ENCODE data around the gene ARFGAP2. TPM values are rescaled to one million over a fixed set of nuclear protein-coding genes. Genes with fewer than 3 reads are reported as not detected.

Gene ARFGAP2
- total RNA-seq, 4 donors from 2014 or later, result 141 to 203 (median 178) TPM

DNA sequence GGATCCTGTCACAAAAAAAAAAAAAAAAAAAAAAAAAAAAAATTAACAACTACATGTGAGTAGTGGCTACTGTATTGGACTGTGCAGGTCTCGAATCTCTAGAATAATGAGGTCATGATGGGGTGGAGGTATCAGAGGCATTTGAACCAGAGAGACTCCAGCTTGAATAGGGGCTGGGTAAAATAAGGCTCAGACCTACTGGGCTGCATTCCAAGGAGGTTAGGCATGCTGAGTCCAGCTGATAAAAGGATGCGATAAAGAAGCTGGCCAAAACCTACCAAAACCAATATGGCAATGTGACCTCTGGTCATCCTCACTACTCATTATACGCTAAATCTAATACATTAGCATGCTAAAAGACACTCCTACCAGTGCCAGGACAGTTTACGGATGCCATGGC is 15.4 kb upstream of the ARFGAP2 start:
- TF ChIP-seq, protein P1, sequence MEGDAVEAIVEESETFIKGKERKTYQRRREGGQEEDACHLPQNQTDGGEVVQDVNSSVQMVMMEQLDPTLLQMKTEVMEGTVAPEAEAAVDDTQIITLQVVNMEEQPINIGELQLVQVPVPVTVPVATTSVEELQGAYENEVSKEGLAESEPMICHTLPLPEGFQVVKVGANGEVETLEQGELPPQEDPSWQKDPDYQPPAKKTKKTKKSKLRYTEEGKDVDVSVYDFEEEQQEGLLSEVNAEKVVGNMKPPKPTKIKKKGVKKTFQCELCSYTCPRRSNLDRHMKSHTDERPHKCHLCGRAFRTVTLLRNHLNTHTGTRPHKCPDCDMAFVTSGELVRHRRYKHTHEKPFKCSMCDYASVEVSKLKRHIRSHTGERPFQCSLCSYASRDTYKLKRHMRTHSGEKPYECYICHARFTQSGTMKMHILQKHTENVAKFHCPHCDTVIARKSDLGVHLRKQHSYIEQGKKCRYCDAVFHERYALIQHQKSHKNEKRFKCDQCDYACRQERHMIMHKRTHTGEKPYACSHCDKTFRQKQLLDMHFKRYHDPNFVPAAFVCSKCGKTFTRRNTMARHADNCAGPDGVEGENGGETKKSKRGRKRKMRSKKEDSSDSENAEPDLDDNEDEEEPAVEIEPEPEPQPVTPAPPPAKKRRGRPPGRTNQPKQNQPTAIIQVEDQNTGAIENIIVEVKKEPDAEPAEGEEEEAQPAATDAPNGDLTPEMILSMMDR (IDR thresholded peaks at IDR 0.05; ENCODE audit: low read depth), result no peak

DNA sequence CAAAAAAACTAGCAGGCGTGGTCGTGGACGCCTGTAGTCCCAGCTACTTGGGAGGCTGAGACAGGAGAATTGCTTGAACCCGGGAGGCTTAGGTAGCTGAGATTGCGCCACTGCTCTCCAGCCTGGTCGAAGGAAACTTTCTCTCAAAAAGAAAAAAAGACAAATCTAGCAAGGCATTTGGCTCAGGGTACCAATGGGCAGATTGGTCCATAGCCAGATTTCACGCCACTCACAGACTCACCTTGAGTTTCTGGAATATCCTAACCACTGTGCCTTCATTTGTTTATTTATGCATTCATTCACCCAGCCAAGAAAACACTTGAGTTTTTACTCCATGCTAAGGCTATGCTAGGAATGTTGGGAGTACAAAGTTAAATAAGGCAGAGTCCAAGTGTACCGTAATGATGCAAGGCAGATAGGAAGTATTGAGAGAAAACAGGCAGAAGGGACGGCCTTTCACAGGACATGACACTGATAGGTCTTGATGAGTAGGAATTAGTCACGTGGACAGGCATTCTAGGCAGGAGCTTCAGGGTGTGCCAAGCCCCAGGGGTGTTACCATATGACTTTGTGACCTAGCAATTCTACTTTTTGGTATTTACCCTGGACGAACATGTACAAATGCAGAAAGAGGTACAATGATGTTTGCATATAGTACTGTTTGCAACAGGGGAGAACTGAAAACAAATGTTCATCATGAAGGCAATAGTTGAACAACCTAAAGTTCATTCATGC is 12.6 kb upstream of the ARFGAP2 start:
- TF ChIP-seq, protein P1 (IDR thresholded peaks at IDR 0.05; ENCODE audit: low read depth), result no peak

DNA sequence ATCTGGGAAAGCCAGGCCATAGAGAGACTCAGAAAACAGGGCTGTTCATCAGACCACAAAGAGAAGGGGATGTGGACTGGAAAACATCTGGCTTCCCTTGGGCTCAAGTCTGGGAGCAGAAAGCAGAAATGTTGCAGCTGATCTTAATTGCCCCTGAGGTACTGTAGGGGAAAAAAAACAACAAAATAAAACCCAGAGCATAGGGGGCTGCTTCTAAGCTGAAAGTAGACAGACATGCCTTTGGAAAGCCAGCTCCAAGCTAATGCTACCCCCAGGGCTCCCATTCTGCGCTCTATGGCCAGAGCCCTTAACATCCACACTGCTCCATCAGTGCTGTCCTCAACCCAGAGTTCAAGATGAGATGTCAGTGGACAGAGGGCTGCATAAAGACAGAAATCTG is 11.6 kb upstream of the ARFGAP2 start:
- TF ChIP-seq, protein P1 (IDR thresholded peaks at IDR 0.05; ENCODE audit: low read depth), result no peak

DNA sequence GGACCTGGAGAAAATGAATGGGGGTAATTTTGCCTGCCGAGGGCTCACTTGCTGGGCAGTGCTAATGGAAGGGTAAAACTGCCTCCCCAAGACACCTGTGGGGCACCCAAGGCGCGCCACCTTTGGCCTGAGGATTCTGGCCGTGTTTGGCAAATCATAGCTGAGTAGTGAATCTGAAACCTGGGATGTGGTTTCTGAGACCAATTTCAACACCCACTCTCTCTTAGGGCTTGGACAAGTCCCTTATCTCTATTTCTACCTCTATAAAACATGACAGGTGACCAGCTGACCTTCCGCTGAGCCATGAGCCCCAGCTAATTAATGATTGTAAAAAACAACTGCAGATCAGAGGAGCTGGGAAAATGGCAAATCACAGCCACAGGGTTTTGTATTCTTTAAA is 11.0 kb upstream of the ARFGAP2 start:
- TF ChIP-seq, protein P1 (IDR thresholded peaks at IDR 0.05; ENCODE audit: low read depth), result no peak

DNA sequence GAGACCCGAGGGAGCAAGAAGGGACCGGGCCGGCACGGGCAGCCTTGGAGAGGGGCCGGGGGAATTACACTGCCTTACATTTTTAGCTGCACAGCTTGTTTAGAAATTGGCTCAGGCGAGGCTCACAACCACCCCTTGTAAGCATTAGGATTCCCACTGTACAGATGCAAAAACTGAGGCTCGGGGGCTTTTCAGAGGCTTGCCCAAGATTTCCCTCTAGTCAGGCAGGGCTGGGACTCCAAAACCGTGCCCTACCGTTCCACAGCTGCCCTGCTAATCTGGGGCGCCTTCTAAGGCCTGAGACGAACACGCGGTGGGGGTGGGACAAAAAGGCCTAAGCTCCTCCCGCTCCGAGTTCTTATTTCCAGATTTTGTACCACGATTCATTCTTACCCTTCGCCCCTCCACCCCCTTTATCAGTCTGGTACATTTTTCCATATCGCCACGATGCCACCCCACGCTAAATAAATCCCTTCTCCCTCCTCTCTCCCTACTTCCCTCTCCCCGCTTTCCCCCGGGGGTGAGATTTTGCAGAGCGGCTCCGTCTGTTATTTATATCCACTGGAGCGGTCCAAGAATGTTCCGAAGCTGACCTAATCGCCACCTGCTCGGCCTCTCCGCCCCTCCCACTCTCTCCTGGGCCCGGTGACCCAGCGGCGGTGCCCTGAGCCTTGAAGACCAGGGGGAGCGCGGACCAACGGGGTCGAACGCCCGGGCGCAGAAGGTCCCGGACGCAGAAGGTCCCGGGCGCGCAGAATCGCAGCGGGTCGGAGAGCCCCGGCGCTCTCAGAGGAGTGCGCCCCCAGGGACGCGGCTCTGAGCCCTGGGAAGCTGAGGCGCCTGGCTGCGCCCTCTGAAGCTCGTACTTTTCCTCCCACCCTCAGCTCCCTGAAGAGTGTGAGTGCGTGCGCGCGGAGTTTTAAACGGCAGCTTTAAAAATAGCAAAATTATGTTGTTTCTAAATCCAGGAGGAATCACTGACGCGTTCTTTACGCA is 10.3 kb upstream of the ARFGAP2 start:
- TF ChIP-seq, protein P1 (IDR thresholded peaks at IDR 0.05; ENCODE audit: low read depth), result no peak

DNA sequence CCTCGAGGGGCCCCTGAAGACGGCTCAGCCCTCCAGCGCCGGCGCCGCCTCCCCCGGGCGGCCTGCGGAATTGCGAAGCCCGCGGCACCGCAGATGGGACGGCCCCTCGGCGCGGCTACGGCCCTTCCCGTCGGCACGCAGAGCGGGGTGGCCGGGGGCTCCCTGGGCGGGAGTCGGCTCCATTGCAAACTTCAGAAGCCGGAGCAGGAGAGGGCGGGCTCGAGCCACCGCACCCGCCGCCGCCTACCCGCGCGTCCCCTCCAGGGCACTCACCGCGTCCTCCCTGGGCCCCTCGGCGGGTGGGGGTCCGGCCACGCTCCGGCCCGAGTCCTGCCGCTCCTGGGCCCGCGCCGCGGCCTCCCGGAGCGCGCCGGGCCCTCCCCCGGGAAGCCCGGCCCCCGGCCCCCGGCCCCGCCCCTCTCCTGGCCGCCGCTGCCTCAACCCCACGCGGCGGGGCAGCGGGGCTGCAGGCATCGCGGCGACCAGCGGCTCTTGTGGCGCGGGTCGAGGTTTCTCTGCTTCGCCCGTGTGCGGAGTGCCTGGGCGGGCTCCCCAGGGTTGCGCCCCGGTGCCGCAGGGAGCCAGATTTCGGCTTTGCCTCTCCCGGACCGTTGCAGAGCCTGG is 9.5 kb upstream of the ARFGAP2 start, which contains the start of gene PACSIN3:
Gene PACSIN3, minus strand, starts transcription at position 359 of the 624 bp plus-strand sequence. CDS start 3,707 bp downstream, outside the sequence.
- TF ChIP-seq, protein P1 (IDR thresholded peaks at IDR 0.05; ENCODE audit: low read depth), result no peak
